HG03108 (cell line): ENCODE measurements around the gene LMCD1.
"Not testable (repeated sequence)": the region's sequence is repeated elsewhere in the genome, so short reads cannot be mapped to it uniquely, and the experiment has no call there.

Experiments used
- ATAC-seq: cut with Tn5 transposase; IDR thresholded peaks from one replicate; pipeline ENCODE4 v1.9.1; 2021; ENCODE audit warnings: moderate library complexity; ENCODE audit not compliant: unreplicated experiment

The LMCD1 gene

DNA sequence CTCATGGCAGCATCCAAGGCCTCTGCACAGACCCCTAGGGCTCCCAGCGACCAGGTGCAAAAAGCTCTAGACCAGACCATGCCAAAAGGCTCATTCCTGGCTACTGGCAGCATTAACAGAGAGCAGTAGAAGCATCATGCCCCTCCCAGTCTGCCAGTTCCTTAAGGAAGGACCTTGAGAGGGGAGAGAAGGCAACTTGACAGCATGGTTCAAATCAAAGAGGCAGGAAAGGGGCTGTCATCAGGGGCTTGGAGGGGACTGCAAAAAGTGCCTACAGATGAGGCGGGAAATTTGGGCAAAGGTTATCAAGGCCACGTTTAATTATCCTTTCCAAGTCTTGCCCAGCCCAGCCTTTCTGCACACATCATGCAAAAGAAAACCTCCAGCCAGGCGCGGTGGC, 78.3 kb downstream of the LMCD1 start:
- ATAC-seq = no peak

DNA sequence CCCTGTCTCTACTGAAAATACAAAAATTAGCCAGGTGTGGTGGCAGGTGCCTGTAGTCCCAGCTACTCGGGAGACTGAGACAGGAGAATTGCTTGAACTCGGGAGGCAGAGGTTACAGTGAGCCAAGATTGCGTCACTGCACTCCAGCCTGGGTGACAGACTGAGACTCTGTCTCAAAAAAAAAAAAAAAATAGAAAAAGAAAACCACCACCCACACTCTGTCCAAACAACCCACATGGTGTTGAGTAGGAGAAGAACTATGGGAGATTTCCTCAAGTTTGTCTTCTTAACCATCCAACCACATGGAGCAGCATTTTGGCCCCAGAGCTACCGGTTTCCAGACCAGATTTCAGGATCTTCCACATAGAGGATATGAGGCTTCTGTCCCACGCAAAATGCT, 78.8 kb downstream of the LMCD1 start:
- not testable (repeated sequence) for ATAC-seq

DNA sequence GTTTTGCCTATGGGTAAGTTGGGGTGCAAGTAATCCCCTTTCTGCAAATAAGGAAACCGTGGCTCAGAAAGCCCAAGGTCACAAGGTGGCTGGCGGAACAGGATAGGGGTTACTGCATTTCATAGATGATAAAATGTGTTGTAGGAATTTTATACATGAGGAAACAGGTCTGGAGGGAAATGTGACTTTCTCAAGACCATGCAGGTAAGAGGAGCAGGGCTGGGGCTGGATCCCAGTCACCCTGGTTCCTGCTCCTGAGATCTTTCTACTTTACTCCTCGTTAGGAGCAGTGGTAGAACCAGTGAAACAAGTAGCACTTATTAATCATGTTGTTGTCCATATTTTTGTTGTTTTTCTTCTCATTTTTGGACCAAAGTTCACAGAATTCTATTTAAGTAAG, 79.8 kb downstream of the LMCD1 start:
- ATAC-seq = no peak

DNA sequence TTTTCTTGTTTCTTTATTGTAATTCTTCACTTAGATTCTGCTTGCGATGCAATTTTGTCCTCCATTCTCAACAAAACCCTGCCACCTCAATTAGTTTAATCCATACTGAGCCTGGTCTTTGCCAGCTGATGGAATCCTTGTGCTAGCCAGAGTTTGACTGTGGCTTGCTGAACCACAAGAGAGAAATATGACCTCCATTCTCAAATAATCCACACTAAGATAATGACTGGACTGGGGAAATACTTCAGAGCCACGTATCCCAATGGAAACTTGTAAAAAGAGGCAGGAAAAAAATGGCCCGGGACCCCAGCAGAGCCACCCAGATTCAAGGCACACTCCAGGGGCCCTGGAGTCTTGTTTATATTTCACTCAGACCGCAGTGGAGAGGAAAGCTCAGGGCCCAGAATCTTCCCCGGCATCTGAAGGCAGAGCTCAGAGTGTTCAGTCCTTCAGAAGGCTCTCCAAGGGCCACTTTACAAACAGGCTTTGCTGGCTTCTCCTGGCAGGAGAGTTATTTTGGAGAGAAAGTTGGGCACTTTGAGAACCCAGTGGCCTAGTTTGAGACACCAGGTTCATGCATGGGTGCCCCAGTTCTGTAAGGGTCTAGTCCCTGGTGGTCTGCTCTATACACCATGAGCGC, 80.3 kb downstream of the LMCD1 start:
- no peak for ATAC-seq

DNA sequence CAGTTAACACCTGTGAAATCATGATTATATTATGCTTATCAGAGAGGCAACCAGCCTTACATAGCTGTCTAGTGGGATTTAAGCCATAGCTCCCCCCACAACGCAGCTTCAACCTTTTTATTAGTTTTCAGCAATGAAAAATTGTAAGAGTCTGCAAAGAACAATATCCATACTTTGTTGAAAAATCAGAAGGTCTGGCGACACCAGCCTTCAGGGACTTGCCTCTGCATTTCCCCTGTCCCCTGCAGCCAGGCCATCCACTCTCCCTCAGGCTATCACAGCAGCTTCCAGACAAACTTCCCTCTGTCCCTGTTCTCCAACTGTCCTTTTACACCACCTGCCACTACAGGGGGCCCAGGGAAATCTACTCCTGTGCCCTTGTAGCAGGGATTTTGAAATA, 83.0 kb downstream of the LMCD1 start:
- no peak for ATAC-seq

DNA sequence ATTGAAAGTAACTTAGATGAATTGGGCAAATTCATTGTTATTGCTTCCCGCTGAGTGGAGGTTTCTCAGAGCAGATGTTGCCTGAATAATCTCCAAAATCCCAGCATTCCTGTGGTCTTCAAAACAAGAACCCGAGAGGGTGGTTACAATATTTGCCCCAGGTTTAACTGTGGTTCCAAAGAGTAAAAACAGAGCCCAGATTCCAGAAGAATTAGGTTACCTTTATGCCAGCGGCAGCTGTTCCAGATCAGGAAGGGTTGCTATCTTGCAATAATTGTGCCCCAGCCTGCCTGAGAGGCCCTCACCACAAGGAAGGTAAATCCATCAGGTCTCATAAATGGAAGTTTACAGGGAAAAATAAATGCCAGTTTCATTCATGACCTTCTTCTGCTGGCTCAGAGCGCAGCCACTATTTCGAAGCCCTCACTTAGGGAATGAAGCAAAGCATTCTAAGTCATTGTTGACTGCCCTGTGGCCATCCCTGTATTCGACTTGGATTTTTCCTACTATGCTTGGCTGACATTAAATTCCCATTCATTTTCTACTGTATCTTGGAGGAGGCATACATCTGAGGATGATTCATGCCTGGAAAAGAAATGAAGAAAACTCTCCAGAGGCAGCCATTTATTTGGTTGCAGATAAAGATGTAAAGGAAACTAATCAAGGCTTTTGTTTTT, 88.4 kb downstream of the LMCD1 start:
- ATAC-seq = no peak

DNA sequence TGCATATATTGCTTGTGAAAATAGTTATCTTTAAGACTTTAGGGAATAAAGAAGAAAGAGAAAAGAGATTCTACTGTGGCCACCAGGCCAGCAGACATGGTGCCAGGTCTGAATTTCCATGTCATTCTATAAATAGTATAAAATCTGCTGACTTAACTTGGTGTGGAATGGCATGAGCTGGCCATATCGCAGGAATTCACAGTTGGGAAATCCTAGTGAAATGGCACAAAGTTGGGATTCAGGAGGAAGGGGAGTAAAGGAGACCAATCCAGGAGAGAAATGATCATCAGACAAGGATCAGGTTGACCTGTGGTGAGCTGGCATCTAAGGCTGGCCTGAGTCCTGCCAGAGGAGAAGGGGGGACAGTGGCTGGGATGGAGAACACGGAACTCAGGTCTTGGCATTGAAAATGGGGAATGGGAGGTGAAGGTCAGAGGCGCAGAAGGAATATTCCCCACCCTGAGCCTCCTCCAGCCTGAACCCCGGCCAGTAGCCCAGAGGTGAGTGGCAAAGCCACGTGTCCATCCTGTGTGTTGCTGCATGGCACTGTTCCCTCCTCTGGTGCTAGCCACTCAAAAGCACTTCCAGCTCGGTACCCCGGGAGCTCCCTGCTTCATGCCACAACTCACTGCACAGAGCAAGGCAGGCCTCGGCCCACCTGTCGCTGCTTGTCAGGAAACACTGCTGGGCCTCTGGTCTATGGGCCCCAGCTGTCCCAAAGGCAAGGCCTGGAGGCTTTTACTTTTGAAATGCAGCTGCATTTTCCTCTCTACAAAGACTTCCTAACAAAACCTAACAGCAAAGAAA, 91.6 kb downstream of the LMCD1 start:
- ATAC-seq = no peak

DNA sequence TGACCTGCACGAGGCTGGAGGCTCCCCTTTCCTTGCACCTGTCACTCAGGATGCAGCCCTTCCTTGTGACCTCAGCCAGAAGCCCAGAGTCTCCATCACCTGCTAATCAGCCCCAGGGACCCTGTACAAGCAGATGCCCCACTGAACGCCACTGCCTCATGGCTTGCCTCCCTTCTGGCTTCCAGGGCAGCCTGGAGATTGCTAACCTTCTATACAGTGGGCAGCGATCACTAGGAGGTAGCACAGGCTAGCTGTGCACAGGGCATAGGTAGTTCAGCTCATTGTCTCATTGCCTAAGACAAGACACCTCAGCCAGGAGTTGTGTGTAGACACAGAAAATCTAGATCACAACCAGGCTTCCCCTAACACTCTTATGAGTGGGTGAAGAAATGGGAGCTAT, 93.6 kb downstream of the LMCD1 start:
- no peak for ATAC-seq

DNA sequence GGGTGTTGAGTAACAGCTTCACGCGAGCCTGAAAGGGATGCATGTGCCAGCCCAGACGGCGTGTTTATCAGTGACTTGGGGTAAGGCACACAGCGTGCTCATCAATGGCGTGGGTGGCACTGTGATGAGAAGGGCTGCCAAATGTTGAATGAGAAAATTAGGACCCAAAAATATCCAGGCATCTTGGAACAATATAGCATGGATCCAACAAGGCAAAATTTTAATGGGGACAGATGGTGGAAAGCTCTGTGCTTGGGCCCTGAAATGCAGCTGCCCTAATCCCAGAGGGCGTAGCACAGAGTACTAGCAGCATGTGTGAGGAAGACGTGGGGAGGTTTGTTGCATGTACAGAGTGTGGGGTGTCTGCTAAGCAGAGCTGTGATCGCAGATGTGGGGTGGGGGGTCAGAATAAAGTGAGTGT, 94.1 kb downstream of the LMCD1 start:
- ATAC-seq = no peak

DNA sequence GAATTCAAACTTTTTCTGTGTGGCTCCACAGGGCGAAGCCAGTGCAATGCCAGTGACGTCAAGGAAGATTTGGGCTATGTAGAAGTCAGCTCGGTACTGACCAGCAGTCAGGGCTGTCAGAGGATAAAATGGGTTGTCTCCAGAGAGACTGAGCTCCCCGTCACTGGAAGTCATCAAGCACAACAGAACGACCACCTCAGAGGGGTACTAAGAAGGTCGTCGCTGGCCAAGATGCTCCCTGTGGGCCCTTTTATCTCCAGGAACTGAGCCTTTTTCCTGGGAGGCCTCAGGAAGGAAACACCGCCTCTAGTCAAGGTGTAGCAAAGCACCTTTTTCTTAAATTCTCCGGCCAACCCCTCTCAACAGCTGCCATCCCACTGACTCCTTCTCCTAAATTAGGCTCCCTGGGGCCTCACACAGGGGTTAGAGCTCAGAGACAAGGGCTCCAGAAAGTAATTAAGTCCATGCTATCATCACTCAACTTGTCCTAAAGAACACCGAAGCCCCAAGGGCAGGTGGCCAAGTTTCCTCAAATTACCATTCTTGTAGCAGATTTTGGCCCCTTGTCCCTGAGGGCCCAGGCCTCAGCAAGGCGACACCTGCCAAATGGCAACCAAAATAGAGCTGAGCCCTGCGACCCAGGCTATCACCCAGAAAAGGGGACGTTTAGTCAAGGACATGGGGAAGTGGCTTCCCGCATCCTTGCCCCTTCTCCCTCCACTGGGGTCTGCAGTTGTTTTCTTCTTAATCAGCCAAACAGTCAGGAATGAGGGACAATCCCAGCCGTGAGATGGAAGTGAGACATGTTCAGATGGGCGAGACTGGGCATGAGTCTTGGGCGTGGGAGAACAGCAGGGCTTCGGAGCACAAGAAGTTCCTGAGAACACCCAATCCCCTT, 94.9 kb downstream of the LMCD1 start:
- ATAC-seq = no peak

DNA sequence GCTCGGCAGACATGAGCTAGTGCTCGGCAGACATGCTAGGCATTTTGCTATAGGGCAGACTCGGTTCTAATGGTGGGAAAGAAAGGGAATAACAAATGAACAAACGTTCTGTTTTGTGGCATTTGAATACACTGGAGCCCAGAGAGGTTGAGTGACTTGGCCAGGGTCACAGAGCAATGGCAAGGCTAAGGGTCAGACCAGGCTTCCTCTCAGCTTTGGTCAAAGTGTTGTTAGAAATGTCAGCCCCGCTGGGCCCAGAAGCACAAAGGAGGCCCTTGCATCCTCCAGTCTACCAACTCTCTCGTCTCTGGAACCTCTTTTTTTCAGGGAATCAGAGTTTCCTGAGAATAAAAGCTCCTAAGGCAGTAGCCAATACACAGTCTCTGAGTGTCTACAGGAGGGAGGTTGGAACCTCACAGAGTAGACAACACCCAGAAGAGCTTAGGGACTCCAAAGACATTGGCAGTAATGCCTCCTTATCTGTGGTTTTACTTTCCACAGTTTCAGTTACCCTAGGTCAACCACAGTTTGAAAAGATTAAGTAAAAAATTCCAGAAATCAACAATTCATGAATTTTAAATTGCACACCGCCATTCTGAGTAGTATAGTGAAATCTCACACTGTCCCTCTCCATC, 95.7 kb downstream of the LMCD1 start:
- no peak for ATAC-seq

DNA sequence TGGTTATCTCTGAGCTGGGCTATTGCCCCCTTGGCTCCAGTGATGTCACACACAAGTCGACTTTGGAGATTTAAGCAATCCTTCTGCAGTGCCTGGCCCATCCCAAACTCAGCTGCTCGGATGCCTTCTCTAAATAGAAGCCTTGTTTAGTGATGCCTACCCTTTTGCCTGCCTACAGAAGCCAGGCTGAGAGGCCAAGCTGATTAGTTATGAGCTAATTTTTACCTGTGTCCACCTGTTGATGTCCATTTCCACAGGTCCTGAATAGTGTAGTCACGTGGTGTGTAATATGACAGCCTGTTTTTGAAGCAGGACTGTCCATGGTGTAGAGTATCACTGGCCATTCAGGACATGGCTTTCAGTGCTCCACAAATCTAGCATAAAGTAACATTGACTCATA, 97.5 kb downstream of the LMCD1 start:
- ATAC-seq = no peak

DNA sequence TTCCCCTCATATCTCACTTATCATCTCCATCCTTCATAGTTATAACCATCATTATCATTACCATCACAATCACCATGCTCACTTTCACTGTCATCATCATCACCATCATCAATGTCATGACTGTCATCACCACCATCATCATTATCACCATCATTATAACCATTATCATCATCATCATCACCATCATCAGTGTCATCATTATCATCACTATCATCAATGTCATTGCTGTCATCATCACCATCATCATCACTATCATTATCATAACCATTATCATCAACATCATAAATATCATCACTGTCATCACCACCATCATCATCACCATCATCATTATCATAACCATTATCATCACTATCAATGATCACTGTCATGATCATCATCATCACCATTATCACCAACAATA, 98.8 kb downstream of the LMCD1 start:
- ATAC-seq = no peak

DNA sequence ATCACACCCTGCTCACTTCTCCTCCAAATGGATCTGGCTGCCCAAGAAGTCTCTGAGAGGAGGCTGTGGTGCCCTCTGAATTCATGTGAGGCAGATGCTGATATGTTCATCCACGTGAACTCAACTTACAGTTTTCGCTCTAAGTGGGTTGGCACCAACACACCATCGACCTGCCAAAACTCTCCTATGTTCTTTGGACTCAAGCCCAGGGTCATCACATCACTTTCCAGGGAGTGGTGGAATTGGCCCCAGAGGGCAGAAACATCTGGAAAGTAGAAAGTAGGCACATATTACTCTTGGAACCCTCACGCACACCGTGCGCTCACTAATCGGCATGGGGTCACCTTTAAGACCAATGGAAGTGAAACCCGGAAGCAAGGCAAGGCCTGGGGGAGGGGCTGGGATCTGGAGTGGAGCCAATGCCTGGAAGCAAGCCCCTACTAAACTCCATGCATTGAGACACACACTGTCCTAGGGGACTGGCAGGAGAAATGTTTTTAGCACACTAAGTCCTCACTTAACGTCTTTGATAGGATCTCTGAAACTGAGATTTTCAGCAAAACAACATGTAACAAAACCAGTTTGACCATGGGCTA, 101.6 kb downstream of the LMCD1 start:
- no peak for ATAC-seq

DNA sequence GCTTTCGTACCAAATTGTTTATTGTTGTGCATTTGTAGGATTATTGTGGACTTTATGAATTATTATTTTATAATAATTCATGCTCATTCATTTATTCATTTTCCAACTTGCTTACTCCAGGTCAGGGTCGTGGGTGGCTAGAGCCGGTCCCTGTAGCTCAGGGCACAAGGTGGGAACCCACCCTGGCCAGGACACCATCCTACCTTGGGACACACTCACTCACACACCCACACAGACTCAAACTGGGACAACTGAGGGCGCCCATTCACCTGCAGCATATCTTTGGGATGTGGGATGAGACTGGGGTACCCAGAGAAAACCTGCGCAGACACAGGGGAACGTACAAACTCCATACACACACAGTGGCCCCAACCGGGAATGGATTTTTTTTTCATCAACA, 102.4 kb downstream of the LMCD1 start:
- no peak for ATAC-seq

DNA sequence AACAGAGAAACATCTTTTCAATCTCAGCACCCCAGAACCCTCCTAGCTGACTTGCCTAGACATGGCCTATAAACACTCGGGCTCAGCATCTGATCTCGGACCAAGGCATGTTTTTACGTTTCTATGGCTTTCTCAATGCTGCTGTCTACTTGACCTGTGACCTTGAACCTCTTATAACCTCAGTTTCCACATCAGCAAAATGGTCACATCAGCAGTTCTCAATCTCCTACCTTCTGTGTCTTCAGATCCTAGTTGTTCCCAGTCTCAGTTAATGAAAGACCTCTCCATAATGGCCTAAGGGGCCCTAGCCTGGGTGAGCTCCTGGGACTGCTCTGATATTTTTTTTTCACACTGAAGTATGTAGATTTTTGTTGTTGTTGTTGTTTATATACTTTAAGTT, 103.4 kb downstream of the LMCD1 start:
- ATAC-seq = no peak

DNA sequence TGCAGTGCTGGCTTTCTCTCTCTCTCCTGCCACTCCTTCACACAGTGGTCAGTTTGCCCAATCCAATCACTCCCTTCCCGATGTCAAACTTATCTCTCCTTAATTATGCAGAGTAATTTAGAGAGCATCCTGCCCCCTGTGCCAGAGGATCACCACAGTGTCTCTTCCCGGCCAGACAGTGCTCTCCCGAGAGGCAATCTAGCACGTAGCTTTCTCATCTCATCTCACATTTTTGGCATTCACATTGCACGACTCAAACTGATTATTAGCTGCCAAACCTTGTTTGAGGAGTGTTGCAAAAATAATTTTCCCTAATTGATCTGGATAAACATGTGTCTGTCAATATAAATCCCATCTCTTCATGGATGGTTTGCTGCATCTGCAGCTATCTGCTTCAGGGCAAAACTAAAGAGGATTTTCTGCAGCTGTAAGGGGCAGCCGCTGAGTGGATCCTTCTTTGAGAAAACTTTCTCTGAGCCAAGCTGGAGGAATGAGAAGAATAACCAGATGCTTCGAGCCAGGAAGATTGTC, 105.1 kb downstream of the LMCD1 start:
- no peak for ATAC-seq

DNA sequence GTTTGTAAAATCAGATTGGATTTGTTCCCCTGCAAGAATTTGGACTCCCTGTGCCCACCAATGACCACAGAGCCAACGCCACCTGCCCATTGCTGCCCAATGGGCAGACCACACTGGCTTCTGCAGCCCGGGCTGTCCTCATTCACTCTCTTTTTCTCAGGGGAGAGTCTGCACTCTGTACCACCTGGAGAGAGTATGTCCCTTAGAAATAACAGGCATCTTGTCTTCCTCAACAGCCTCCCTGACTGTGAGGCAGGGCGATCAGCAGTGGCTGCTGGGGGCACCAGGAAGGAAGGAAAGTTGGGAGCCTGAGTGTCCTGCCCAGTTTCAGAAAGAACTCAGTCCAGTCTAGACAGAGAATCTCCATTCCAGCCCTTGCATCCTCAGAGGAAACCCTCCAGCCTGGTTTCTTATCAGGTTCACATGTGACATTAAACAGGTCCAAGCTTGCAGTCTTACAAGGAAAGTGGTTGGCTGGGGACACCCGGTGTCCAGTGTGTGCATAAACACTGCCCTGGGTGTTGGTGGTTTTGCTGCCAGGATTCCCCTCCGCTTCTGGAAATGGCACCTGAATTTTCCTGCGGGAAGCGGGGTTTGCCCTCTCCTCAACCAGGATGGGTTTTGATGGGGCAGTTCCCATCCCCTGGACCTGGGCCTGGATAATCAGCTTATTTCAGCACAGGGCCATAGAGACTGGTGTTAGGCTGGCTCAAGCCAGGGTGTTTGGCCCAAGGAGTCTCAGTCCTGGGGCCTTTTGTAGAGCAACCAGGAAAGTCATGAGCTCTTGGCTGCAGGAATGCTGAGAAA, 105.8 kb downstream of the LMCD1 start:
- no peak for ATAC-seq
